CD4-positive, CD25-positive, alpha-beta regulatory T cell (primary cell): ENCODE data around the gene ANK3. TPM values are rescaled to one million over a fixed set of nuclear protein-coding genes. Genes with fewer than 3 reads are reported as not detected.

Source experiments
- ATAC-seq, 2 donors: fragments of 150-1000 bp; cut with Tn5 transposase; one replicate each; pipeline ENCODE4 v1.10.0; 2021; ENCODE audit warnings: low read depth in 2 of 2, moderate number of reproducible peaks in 2 of 2, moderate library complexity in 1 of 2
- DNase-seq, 3 donors: peaks; one replicate each; pipeline versions ENCODE4 v3.0.0 to v3.0.0-alpha.2; 2012 to 2022; ENCODE audit warnings: mixed read lengths in 1 of 3
- H3K27ac ChIP-seq: one replicate; pipeline ENCODE4 v1.7.0; 2013; ENCODE audit warnings: mild to moderate bottlenecking, low read length; ENCODE audit not compliant: insufficient read depth, poor library complexity, severe bottlenecking
- H3K27me3 ChIP-seq: one replicate; pipeline ENCODE4 v1.7.0; 2013; ENCODE audit warnings: low read length; ENCODE audit not compliant: control insufficient read depth, insufficient read depth
- H3K36me3 ChIP-seq: one replicate; pipeline ENCODE4 v1.7.0; 2013; ENCODE audit warnings: mild to moderate bottlenecking, low read length, moderate library complexity; ENCODE audit not compliant: control insufficient read depth, insufficient read depth
- H3K4me1 ChIP-seq: 2 replicates; pipeline ENCODE4 v1.7.0; 2013; ENCODE audit warnings: mild to moderate bottlenecking, low read length; ENCODE audit not compliant: insufficient read depth, control insufficient read depth, poor library complexity, severe bottlenecking
- H3K4me3 ChIP-seq: one replicate; pipeline ENCODE4 v1.7.0; 2013; ENCODE audit warnings: low read depth, mild to moderate bottlenecking, low read length, moderate library complexity
- H3K9me3 ChIP-seq, 2 experiments: 1 replicate in 1 of 2; 2 replicates in 1 of 2; pipeline ENCODE4 v1.7.0; 2013; ENCODE audit warnings: low read length in 2 of 2, mild to moderate bottlenecking in 1 of 2, moderate library complexity in 1 of 2; ENCODE audit not compliant: control insufficient read depth in 2 of 2
- H3K27ac Mint-ChIP-seq, 3 donors: one replicate each; pipeline ENCODE4 v1.8.0; 2020 to 2022; ENCODE audit warnings: mild to moderate bottlenecking in 3 of 3, mixed read lengths in 3 of 3, moderate library complexity in 2 of 3
- H3K27me3 Mint-ChIP-seq: one replicate; pipeline ENCODE4 v1.8.0; 2022; ENCODE audit warnings: mild to moderate bottlenecking, mixed read lengths
- H3K36me3 Mint-ChIP-seq: one replicate; pipeline ENCODE4 v1.8.0; 2020; ENCODE audit warnings: mixed read lengths
- H3K4me1 Mint-ChIP-seq, 4 donors: one replicate each; pipeline ENCODE4 v1.8.0; 2020 to 2022; ENCODE audit warnings: mixed read lengths in 4 of 4, mild to moderate bottlenecking in 1 of 4
- H3K4me3 Mint-ChIP-seq, 4 donors: one replicate each; pipeline ENCODE4 v1.8.0; 2020 to 2022; ENCODE audit warnings: mild to moderate bottlenecking in 4 of 4, mixed read lengths in 4 of 4, moderate library complexity in 3 of 4
- H3K9me3 Mint-ChIP-seq, 7 donors: one replicate each; pipeline ENCODE4 v1.8.0; 2020 to 2022; ENCODE audit warnings: mixed read lengths in 7 of 7, mild to moderate bottlenecking in 3 of 7, moderate library complexity in 2 of 7
- polyA plus RNA-seq, 4 donors: library from polyadenylated mRNA; unstranded; fragments of 300-500 nt; fragmentation: Illumina TruSeq; gene quantifications; one replicate each; pipeline ENCODE4 v1.2.3, GENCODE V29; 2021
- total RNA-seq: library from RNA; stranded (reverse); gene quantifications from one replicate; pipeline ENCODE4 v1.2.3, GENCODE V29; 2022

ANK3 gene
- total and polyA plus RNA-seq, 5 donors from 2014 or later, result 1.8 to 32.6 (median 3.1) TPM

DNA sequence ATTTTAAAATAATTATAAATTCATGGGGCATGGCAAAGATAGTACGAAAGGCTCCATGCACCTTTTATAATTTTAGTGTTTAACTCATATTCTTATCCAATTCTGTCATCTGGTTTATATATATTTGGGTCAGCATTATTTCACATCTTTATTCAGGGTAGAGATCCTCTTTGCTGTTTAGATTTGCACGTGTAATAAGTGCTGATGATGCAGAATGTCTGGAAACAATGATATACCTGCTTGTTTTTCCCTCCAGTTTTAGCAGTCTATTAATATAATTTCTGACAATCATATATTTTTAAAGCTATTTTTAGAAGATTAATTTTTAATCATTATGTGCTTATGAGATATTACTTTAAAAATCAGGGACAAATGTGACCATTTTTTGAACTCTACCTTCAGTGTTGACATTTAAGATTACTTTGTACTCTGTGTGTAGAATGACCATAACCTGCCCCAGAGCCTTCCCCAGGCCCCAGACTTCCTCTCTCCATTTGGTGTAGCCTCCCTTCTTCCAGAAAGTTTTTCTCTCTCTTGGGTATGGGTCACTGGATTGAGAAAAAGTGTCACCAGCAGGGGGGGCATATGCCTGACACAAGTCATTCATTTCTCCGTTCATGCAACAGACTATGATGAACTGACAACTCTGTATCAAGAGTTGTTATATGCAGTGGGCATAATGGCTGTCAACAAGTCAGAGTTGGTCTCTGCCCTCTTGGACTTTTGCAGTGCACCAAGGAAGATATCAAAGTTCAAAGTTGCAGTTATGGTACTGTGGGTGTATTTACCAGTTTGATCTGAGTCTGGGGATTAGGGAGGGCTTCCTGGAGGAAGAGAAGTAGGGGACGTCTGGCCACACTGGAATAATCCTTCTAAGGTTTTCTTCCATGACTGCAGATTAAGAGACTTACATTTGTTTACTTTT lies 290.7 kb downstream of the ANK3 start:
- H3K9me3 ChIP-seq, result no peaks in the 10 kb centered on the region
- no peak overlapping the region for H3K27ac Mint-ChIP-seq
- no peaks in the 10 kb centered on the region for H3K27me3 ChIP-seq
- DNase-seq, result peak in 1 of 3 donors; percentile 5
- H3K36me3 Mint-ChIP-seq, result no peaks in the 10 kb centered on the region
- H3K4me1 ChIP-seq, result no peaks in the 10 kb centered on the region
- H3K27ac ChIP-seq, result no peak overlapping the region
- H3K4me1 Mint-ChIP-seq, result no peaks in the 10 kb centered on the region
- no peak overlapping the region for H3K4me3 Mint-ChIP-seq
- H3K36me3 ChIP-seq, result no peaks in the 10 kb centered on the region
- no peak for ATAC-seq
- H3K9me3 Mint-ChIP-seq, result no peaks in the 10 kb centered on the region
- H3K4me3 ChIP-seq, result no peak overlapping the region
- no peaks in the 10 kb centered on the region for H3K27me3 Mint-ChIP-seq

DNA sequence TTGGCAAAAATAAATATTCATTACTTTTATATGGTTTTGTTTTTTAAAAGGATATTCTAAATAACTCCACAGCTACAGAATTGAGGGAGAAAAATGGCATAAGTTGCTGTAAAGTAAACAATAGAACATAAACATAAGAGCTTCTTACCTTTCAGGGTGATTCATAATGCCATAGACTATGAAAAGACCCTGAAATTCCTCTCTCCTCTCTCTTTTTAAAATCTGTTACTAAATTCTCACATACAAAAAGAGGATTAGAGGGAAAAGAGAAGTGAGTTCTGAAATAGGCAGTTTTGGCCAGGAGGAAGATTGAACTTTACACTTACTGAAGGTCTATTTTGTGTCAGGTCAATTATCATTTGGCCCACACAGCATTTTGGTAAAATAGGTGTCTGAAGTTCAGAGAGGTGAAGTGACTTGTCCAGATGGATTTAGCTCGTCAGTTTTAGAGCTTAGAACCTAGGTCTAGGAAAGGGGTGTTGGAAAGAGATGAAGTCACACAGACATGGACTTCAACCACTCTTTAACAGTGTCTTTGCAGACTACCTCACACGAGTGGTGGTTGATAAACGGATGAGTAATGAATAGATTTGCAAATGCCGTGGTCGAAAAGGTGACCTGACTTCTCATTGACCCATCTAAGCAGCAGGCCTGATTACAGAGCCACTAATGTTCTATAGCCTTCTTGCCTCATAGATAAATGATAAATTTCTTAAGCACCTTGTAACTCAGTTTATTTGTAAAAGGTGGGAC lies 292.7 kb downstream of the ANK3 start:
- no peaks in the 10 kb centered on the region for H3K4me1 ChIP-seq
- H3K36me3 ChIP-seq, result no peaks in the 10 kb centered on the region
- Mint-ChIP-seq H3K4me3 (no peak overlapping the region), H3K4me1 (no peaks in the 10 kb centered on the region), H3K36me3 (no peaks in the 10 kb centered on the region), H3K27ac (no peak overlapping the region), H3K27me3 (no peaks in the 10 kb centered on the region), H3K9me3 (no peaks in the 10 kb centered on the region)
- no peak overlapping the region for H3K4me3 ChIP-seq
- ATAC-seq (no peak), DNase-seq (no peak)
- no peaks in the 10 kb centered on the region for H3K9me3 ChIP-seq
- no peak overlapping the region for H3K27ac ChIP-seq
- no peaks in the 10 kb centered on the region for H3K27me3 ChIP-seq

DNA sequence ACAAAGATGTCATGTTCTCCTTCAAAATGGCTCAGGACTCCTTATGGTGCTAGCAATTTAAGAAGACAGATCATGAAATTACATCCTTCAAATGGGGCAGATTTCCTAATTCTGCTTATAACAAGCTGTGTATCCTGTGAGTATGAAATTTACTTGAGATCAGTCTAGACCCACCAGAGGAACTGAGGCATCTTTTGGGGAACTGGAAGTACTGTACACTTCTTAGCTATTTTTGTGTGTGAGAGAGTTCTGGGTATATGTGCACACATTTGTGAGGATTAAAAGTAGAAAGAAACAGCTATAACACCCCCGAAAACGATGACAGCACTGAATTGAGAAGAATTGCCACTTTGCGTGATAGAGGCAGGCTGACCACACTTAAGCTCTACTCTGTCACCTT lies 296.4 kb downstream of the ANK3 start:
- Histone ChIP-seq H3K27ac (no peak overlapping the region), H3K4me1 (no peaks in the 10 kb centered on the region), H3K27me3 (no peaks in the 10 kb centered on the region), H3K4me3 (no peak overlapping the region), H3K36me3 (no peaks in the 10 kb centered on the region), H3K9me3 (no peaks in the 10 kb centered on the region)
- DNase-seq, result no peak
- ATAC-seq, result no peak
- Mint-ChIP-seq H3K4me1 (no peaks in the 10 kb centered on the region), H3K27me3 (no peaks in the 10 kb centered on the region), H3K36me3 (no peaks in the 10 kb centered on the region), H3K27ac (no peak overlapping the region), H3K4me3 (no peak overlapping the region), H3K9me3 (no peaks in the 10 kb centered on the region)

DNA sequence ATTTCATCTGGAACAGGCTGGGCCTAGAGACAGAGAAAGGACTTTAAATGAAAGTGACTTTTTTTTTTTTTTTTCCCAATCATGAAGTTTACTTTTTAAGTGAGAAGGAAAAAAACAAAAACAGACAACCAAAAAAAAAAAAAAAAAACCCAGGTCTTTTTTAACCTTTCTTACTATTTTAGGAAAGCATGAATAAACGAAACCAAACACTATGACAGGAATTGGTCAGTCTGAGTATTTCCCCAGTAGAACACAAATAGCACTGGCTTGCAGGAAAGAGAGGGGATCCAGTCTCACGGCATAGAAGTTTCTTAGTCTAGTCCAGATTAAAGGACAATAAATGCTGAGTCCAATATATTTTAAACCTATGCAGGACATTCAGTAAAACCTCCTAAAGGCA lies 302.8 kb downstream of the ANK3 start:
- Histone ChIP-seq H3K27me3 (no peaks in the 10 kb centered on the region), H3K27ac (no peak overlapping the region), H3K36me3 (no peaks in the 10 kb centered on the region), H3K9me3 (no peaks in the 10 kb centered on the region), H3K4me3 (no peak overlapping the region), H3K4me1 (no peaks in the 10 kb centered on the region)
- no peak overlapping the region for H3K27ac Mint-ChIP-seq
- DNase-seq, result no peak
- no peaks in the 10 kb centered on the region for H3K4me1 Mint-ChIP-seq
- no peaks in the 10 kb centered on the region for H3K9me3 Mint-ChIP-seq
- H3K27me3 Mint-ChIP-seq, result no peaks in the 10 kb centered on the region
- no peaks in the 10 kb centered on the region for H3K36me3 Mint-ChIP-seq
- H3K4me3 Mint-ChIP-seq, result no peak overlapping the region
- no peak for ATAC-seq

DNA sequence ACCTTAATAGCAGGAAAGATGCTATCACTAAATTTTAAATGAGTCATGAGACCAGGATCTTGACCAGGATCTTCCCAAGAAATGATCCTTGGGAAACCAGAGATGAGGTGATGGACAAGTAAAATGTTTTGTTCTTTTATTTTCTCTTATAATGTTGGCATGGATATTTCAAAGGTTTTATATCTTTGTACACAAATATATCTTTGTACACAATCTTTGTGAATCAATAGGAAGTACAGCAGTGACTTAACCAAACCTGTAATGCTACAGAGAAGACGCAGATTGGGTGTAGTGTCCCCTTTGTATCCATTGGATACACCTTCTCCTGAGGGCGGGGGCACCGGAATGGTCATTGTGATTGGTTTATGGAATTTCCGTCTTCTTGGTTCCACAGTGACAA lies 303.3 kb downstream of the ANK3 start:
- no peaks in the 10 kb centered on the region for H3K27me3 Mint-ChIP-seq
- H3K27ac Mint-ChIP-seq, result no peak overlapping the region
- no peaks in the 10 kb centered on the region for H3K36me3 Mint-ChIP-seq
- no peak overlapping the region for H3K4me3 Mint-ChIP-seq
- Histone ChIP-seq H3K9me3 (no peaks in the 10 kb centered on the region), H3K36me3 (no peaks in the 10 kb centered on the region), H3K27ac (no peak overlapping the region), H3K4me1 (no peaks in the 10 kb centered on the region), H3K27me3 (no peaks in the 10 kb centered on the region), H3K4me3 (no peak overlapping the region)
- H3K9me3 Mint-ChIP-seq, result no peaks in the 10 kb centered on the region
- H3K4me1 Mint-ChIP-seq, result no peaks in the 10 kb centered on the region
- DNase-seq, result no peak
- no peak for ATAC-seq

DNA sequence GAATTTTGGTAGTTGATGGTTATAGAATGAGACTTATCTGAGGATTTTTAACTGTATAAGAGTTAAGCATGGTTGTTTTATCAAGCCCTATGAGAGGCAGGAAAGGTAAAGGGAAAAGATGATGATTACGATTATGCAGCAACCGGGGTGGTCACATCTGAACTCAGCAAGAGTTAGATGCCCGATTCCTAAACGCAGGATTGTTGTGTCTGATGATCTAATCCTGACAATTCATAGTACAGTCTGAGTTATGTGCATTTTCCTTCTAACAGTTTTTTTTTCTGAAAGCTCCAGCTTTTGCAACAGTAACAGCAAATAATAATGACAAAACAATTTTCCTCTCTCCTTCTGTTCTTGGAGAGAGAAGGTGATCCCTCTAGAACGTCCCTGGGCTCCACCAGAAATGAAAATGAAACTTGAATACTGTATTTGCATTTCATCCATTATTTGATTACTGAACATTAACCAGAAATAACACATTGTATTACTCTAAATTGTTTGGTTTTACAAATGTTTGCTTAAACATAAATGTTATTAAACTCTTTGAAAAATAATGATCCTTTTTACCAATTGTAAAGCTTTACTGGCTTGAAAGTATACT lies 306.8 kb downstream of the ANK3 start:
- Mint-ChIP-seq H3K27ac (no peak overlapping the region), H3K27me3 (peaks cover 1% of the 10 kb centered on the region), H3K36me3 (no peaks in the 10 kb centered on the region), H3K9me3 (no peaks in the 10 kb centered on the region), H3K4me1 (no peaks in the 10 kb centered on the region), H3K4me3 (no peak overlapping the region)
- H3K9me3 ChIP-seq, result no peaks in the 10 kb centered on the region
- ATAC-seq (no peak), DNase-seq (no peak)
- no peak overlapping the region for H3K4me3 ChIP-seq
- H3K27me3 ChIP-seq, result no peaks in the 10 kb centered on the region
- H3K4me1 ChIP-seq, result no peaks in the 10 kb centered on the region
- no peaks in the 10 kb centered on the region for H3K36me3 ChIP-seq
- no peak overlapping the region for H3K27ac ChIP-seq

DNA sequence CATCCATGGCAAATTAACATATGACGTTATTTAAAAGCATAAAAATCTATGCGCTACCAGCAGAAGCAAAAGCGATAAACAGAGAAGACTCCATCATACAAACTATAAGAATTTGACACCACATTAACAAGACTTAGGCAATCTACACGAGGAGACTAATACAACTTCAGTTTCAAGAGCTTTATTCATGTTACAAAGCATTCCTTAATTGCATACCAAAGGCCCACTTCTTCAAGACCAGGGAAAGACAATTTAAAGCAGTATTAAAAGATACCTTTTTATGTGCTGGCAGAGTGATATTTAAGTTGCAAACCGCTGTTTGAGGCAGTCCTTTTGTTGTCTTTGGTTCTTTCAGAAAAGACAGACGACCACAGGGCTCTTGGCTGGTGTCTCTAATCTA lies 307.3 kb downstream of the ANK3 start:
- ATAC-seq, result no peak
- Histone ChIP-seq H3K27me3 (no peaks in the 10 kb centered on the region), H3K4me1 (no peaks in the 10 kb centered on the region), H3K4me3 (no peak overlapping the region), H3K36me3 (no peaks in the 10 kb centered on the region), H3K27ac (no peak overlapping the region), H3K9me3 (no peaks in the 10 kb centered on the region)
- Mint-ChIP-seq H3K4me1 (no peaks in the 10 kb centered on the region), H3K9me3 (no peaks in the 10 kb centered on the region), H3K36me3 (no peaks in the 10 kb centered on the region), H3K4me3 (no peak overlapping the region), H3K27ac (no peak overlapping the region), H3K27me3 (peaks cover 5% of the 10 kb centered on the region)
- no peak for DNase-seq
